PC-9 (cell line): Measurements from ENCODE around the gene PAGE4. TPM values are rescaled to one million over a fixed set of nuclear protein-coding genes. Genes with fewer than 3 reads are reported as not detected.

ENCODE experiments used
- BruUV-seq: library from RNA; stranded (reverse); fragments of 400-500 nt; replicated peaks from 2 replicates; lab custom pipeline; 2021; lab: Mats Ljungman, UMichigan
- CTCF ChIA-PET: fragments of 300-600 bp; sonication (Branson Sonifier 250); formaldehyde crosslinking; loops from one replicate; lab custom pipeline; 2022; ENCODE audit warnings: antibody characterized with exemption; lab: Charles Lee
- POLR2A ChIA-PET: fragments of 300-600 bp; sonication (Branson Sonifier 250); formaldehyde crosslinking; loops from one replicate; lab custom pipeline; 2022; ENCODE audit warnings: antibody characterized with exemption; ENCODE audit not compliant: unreplicated experiment; lab: Charles Lee
- DNase-seq, 2 experiments: peaks; one replicate each; pipeline versions ENCODE4 v3.0.0 to v3.0.0-alpha.2; 2015 to 2022; ENCODE audit warnings: mixed read lengths in 1 of 2
- H2AFZ ChIP-seq: fragments of 200-600 bp; sonication (generic); 2 replicates; pipeline ENCODE4 v1.8.1; 2017; ENCODE audit warnings: antibody characterized with exemption
- H3F3A ChIP-seq: fragments of 200-600 bp; sonication (generic); 2 replicates; pipeline ENCODE4 v1.8.1; 2017; ENCODE audit warnings: antibody characterized with exemption, mild to moderate bottlenecking, low read depth; ENCODE audit not compliant: insufficient read depth
- H3K27ac ChIP-seq: fragments of 200-600 bp; sonication (generic); 2 replicates; pipeline ENCODE4 v1.6.1; 2016; ENCODE audit warnings: mixed run types
- H3K27me3 ChIP-seq: fragments of 200-600 bp; sonication (generic); 2 replicates; pipeline ENCODE4 v1.6.1; 2016; ENCODE audit warnings: low read depth, mixed run types; ENCODE audit not compliant: insufficient read depth
- H3K36me3 ChIP-seq: fragments of 200-600 bp; sonication (generic); 2 replicates; pipeline ENCODE4 v1.6.1; 2016; ENCODE audit warnings: low read depth, mixed run types
- H3K4me1 ChIP-seq: fragments of 200-600 bp; sonication (generic); replicated peaks from 2 replicates; pipeline ENCODE4 v1.6.1; 2016; ENCODE audit warnings: mixed run types; ENCODE audit not compliant: insufficient read depth
- H3K4me2 ChIP-seq: fragments of 200-600 bp; sonication (generic); 2 replicates; pipeline ENCODE4 v1.6.1; 2017; ENCODE audit warnings: mixed run types
- H3K4me3 ChIP-seq: fragments of 200-600 bp; sonication (generic); 2 replicates; pipeline ENCODE4 v1.6.1; 2016; ENCODE audit warnings: mixed run types
- H3K79me2 ChIP-seq: fragments of 200-600 bp; sonication (generic); 2 replicates; pipeline ENCODE4 v1.6.1; 2017; ENCODE audit warnings: low read depth, mixed run types
- H3K9me2 ChIP-seq: fragments of 200-600 bp; sonication (generic); 2 replicates; pipeline ENCODE4 v1.8.1; 2017; ENCODE audit warnings: mild to moderate bottlenecking; ENCODE audit not compliant: insufficient read depth
- H3K9me3 ChIP-seq: fragments of 200-600 bp; sonication (generic); 2 replicates; pipeline ENCODE4 v1.8.1; 2016; ENCODE audit warnings: low read depth; ENCODE audit not compliant: insufficient read depth
- H4K20me1 ChIP-seq: fragments of 200-600 bp; sonication (generic); 2 replicates; pipeline ENCODE4 v1.8.1; 2017; ENCODE audit not compliant: insufficient read depth
- EZH2 ChIP-seq: fragments of 200-600 bp; sonication (generic); IDR thresholded peaks from 2 replicates; pipeline ENCODE4 v1.8.0; 2017; ENCODE audit warnings: antibody characterized with exemption, low read depth
- intact Hi-C: fragments of 100-400 bp; cut with micrococcal nuclease; formaldehyde crosslinking; loops from one replicate; pipeline ENCODE4 v1.10.0; 2022; ENCODE audit not compliant: unreplicated experiment
- total RNA-seq: library from RNA; stranded (reverse); gene quantifications from 2 replicates; pipeline ENCODE4 v1.2.3, GENCODE V29; 2021
- TF ChIP-seq, protein P1 (sequence below): fragments of 200-600 bp; sonication (generic); conservative IDR thresholded peaks from 2 replicates; pipeline ENCODE4 v1.6.1; 2017; ENCODE audit warnings: mixed run types, antibody characterized with exemption, mild to moderate bottlenecking, moderate library complexity

The PAGE4 gene
- total RNA-seq, 1 experiment from 2014 or later, result not detected

DNA sequence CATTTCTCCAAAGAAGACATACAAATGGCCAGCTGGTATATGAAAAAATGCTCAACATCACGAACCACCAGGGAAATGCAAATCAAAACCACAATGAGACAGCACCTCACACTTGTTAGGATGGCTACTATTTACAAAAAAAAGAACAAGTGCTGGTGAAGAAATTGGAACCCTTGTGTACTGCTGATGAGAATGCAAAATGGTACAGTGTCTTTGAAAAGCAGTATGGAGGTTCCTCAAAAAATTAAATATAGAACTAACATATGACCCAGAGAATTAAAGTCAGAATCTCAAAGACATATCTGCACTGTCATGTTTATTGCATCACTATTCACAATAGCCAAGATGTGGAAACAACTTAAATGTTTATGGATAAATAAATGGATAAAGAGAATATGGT, 20.9 kb downstream of the PAGE4 start:
- no peaks in the 10 kb centered on the region for H4K20me1 ChIP-seq
- no peak for TF ChIP-seq EZH2
- TF ChIP-seq, protein P1, sequence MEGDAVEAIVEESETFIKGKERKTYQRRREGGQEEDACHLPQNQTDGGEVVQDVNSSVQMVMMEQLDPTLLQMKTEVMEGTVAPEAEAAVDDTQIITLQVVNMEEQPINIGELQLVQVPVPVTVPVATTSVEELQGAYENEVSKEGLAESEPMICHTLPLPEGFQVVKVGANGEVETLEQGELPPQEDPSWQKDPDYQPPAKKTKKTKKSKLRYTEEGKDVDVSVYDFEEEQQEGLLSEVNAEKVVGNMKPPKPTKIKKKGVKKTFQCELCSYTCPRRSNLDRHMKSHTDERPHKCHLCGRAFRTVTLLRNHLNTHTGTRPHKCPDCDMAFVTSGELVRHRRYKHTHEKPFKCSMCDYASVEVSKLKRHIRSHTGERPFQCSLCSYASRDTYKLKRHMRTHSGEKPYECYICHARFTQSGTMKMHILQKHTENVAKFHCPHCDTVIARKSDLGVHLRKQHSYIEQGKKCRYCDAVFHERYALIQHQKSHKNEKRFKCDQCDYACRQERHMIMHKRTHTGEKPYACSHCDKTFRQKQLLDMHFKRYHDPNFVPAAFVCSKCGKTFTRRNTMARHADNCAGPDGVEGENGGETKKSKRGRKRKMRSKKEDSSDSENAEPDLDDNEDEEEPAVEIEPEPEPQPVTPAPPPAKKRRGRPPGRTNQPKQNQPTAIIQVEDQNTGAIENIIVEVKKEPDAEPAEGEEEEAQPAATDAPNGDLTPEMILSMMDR, result no peak

DNA sequence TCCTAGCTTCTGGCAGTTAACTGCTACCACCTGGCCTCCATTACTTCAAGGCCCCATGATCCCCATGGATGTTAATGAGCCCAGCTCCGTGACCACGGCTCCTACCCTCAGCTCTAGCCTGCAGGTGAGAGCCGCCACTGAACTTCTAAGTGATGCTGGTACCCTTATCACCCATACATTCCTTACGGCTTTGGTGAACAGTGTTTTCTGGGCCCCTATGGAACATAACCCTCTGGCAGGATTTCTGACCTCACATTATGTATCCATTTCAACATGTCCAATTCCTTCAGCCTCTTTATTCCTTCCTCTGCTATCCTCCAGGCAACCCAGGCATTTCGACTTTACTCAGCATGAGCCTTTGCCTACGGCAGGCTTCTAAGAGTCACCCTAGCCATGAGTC, 24.6 kb downstream of the PAGE4 start:
- no peak overlapping the region for H2AFZ ChIP-seq
- no peaks in the 10 kb centered on the region for H3K36me3 ChIP-seq
- no peaks in the 10 kb centered on the region for H3K4me1 ChIP-seq
- no peaks in the 10 kb centered on the region for H3K27me3 ChIP-seq
- POLR2A ChIA-PET, result no interaction called here
- intact Hi-C loops, result no loop called here
- H3K4me3 ChIP-seq, result no peak overlapping the region
- no TSS peak for BruUV-seq
- H3K9me2 ChIP-seq, result no peaks in the 10 kb centered on the region
- H4K20me1 ChIP-seq, result no peaks in the 10 kb centered on the region
- no peak for DNase-seq
- no peak overlapping the region for H3K4me2 ChIP-seq
- CTCF ChIA-PET, result no interaction called here
- no peaks in the 10 kb centered on the region for H3K79me2 ChIP-seq
- H3K27ac ChIP-seq, result no peak overlapping the region
- no peaks in the 10 kb centered on the region for H3K9me3 ChIP-seq
- TF ChIP-seq, protein P1, result no peak
- TF ChIP-seq EZH2, result no peak
- no peaks in the 10 kb centered on the region for H3F3A ChIP-seq

More for the DNA sequence above, 20.9 kb downstream of the PAGE4 start:
- Histone ChIP-seq H3K9me3 (no peaks in the 10 kb centered on the region), H3K36me3 (no peaks in the 10 kb centered on the region), H3K4me3 (no peak overlapping the region), H3K79me2 (no peaks in the 10 kb centered on the region), H3K27me3 (no peaks in the 10 kb centered on the region), H3K9me2 (no peaks in the 10 kb centered on the region), H3K4me2 (no peak overlapping the region), H2AFZ (no peak overlapping the region), H3K4me1 (no peaks in the 10 kb centered on the region), H3F3A (no peaks in the 10 kb centered on the region), H3K27ac (no peak overlapping the region)
- ChIA-PET CTCF (no interaction called here), POLR2A (no interaction called here)
- no peak for DNase-seq
- no TSS peak for BruUV-seq
- intact Hi-C loops, result no loop called here

DNA sequence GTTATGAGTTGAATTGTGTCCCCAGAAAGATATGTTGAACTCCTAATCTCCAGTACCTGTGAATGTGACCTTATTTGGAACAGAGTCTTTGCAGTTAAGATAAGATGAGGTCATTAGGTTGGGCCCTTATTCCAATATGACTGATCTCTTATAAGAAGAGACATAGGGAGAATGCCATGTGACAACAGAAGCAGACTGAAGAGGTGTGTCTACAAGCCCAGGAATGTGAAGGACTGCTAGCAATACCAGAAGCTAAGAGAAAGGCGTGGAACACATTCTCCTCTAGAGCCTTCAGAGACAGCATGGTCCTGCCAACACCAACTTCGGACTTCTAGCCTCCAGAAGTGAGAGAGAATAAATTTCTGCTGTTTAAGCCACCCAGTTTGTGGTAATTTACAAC, 27.7 kb downstream of the PAGE4 start:
- ChIA-PET POLR2A (no interaction called here), CTCF (no interaction called here)
- TF ChIP-seq, protein P1, result no peak
- no peak for TF ChIP-seq EZH2
- H3K27ac ChIP-seq, result no peak overlapping the region
- no peak for DNase-seq
- no peaks in the 10 kb centered on the region for H3K9me3 ChIP-seq
- no peaks in the 10 kb centered on the region for H3K9me2 ChIP-seq
- no peaks in the 10 kb centered on the region for H3K36me3 ChIP-seq
- H3K4me1 ChIP-seq, result no peaks in the 10 kb centered on the region
- no peak overlapping the region for H3K4me3 ChIP-seq
- no peak overlapping the region for H2AFZ ChIP-seq
- intact Hi-C loops, result no loop called here
- no peaks in the 10 kb centered on the region for H3K79me2 ChIP-seq
- no TSS peak for BruUV-seq
- H3F3A ChIP-seq, result no peaks in the 10 kb centered on the region
- no peaks in the 10 kb centered on the region for H4K20me1 ChIP-seq
- H3K27me3 ChIP-seq, result no peaks in the 10 kb centered on the region
- H3K4me2 ChIP-seq, result no peak overlapping the region
